OCI-LY1 (cell line): ENCODE data around the gene PRR4.

Experiments
- CTCF ChIP-seq: fragments of 200-600 bp; sonication (generic), shearing (Covaris generic); IDR thresholded peaks from 2 replicates; pipeline ENCODE4 v1.5.1; 2017; ENCODE audit warnings: mild to moderate bottlenecking, antibody characterized with exemption, low read length, moderate library complexity, mixed read lengths
- EZH2 ChIP-seq: fragments of 200-600 bp; sonication (generic), shearing (Covaris generic); IDR thresholded peaks from 2 replicates; pipeline ENCODE4 v1.8.0; 2017; ENCODE audit warnings: borderline replicate concordance, mixed run types, mild to moderate bottlenecking, antibody characterized with exemption, low read length, moderate library complexity, mixed read lengths

- TF ChIP-seq EZH2: no peak
- no peak for TF ChIP-seq CTCF
Observed at GRCh38 chr12:10851243-10851858, 2.1 kb upstream of the PRR4 start.
